Measurements from ENCODE around the gene SYT11.
"Not testable (repeated sequence)": the region's sequence is repeated elsewhere in the genome, so short reads cannot be mapped to it uniquely, and the experiment has no call there.

Gene SYT11

GRCh38 chr1:155859234-155859829 is at the start of gene SYT11:
SYT11 (plus strand) TSS chr1:155859567; CDS start chr1:155859762, 195 bp downstream.
- Mint-ChIP-seq H3K4me1 (peaks cover 23 to 54% of the 10 kb centered on the region in 2 donors), H3K9me3 (no peaks in the 10 kb centered on the region), H3K27me3 (peaks cover 4 to 14% of the 10 kb centered on the region in 2 donors), H3K4me3 (peak within 1 kb of the TSS; percentile 86 to 92), H3K27ac (peak within 1 kb of the TSS; percentile 94), H3K36me3 (peaks cover 7 to 16% of the 10 kb centered on the region in 2 donors)
- ATAC-seq (replicated peaks) (peak; percentile 80 to 83), DNase-seq (peak; percentile 87)

GRCh38 chr1:155812878-155813277 is 46.5 kb upstream of the SYT11 start:
- no peaks in the 10 kb centered on the region for H3K9me3 Mint-ChIP-seq
- H3K36me3 Mint-ChIP-seq = peaks cover 33 to 38% of the 10 kb centered on the region in 2 donors
- ATAC-seq (replicated peaks) = peak; percentile 53 to 67
- H3K27ac Mint-ChIP-seq = peak overlapping the region; percentile 42
- H3K4me1 Mint-ChIP-seq = peaks cover 7 to 28% of the 10 kb centered on the region in 2 donors
- DNase-seq = no peak
- no peak overlapping the region for H3K4me3 Mint-ChIP-seq
- no peaks in the 10 kb centered on the region for H3K27me3 Mint-ChIP-seq

GRCh38 chr1:155813672-155814071 is 45.7 kb upstream of the SYT11 start:
- H3K27me3 Mint-ChIP-seq = no peaks in the 10 kb centered on the region
- H3K4me3 Mint-ChIP-seq = no peak overlapping the region
- H3K4me1 Mint-ChIP-seq = peaks cover 3 to 21% of the 10 kb centered on the region in 2 donors
- H3K36me3 Mint-ChIP-seq = peaks cover 31 to 37% of the 10 kb centered on the region in 2 donors
- ATAC-seq (replicated peaks) (no peak), DNase-seq (no peak)
- peak overlapping the region; percentile 28 for H3K27ac Mint-ChIP-seq
- no peaks in the 10 kb centered on the region for H3K9me3 Mint-ChIP-seq

- no peaks in the 10 kb centered on the region for H3K27me3 Mint-ChIP-seq
- no peak for ATAC-seq (replicated peaks)
- peaks cover 34 to 41% of the 10 kb centered on the region in 2 donors for H3K36me3 Mint-ChIP-seq
- no peak for DNase-seq
- no peak overlapping the region for H3K27ac Mint-ChIP-seq
- H3K4me3 Mint-ChIP-seq = no peak overlapping the region
- H3K4me1 Mint-ChIP-seq = peaks cover 2 to 15% of the 10 kb centered on the region in 2 donors
- no peaks in the 10 kb centered on the region for H3K9me3 Mint-ChIP-seq
Measured at GRCh38 chr1:155816351-155816750, 43.0 kb upstream of the SYT11 start.

GRCh38 chr1:155827450-155827849 is 31.9 kb upstream of the SYT11 start:
- Mint-ChIP-seq H3K4me3 (no peak overlapping the region), H3K4me1 (peaks cover 0 to 3% of the 10 kb centered on the region in 2 donors), H3K27me3 (no peaks in the 10 kb centered on the region), H3K36me3 (peaks cover 21 to 29% of the 10 kb centered on the region in 2 donors), H3K27ac (peak overlapping the region; percentile 80), H3K9me3 (no peaks in the 10 kb centered on the region)
- ATAC-seq (replicated peaks) (no peak), DNase-seq (no peak)

- ATAC-seq (replicated peaks) (no peak), DNase-seq (no peak)
- peaks cover 27 to 41% of the 10 kb centered on the region in 2 donors for H3K36me3 Mint-ChIP-seq
- H3K27ac Mint-ChIP-seq = no peak overlapping the region
- H3K4me3 Mint-ChIP-seq = no peak overlapping the region
- no peaks in the 10 kb centered on the region for H3K27me3 Mint-ChIP-seq
- H3K4me1 Mint-ChIP-seq = peaks cover 15 to 19% of the 10 kb centered on the region in 2 donors
- no peaks in the 10 kb centered on the region for H3K9me3 Mint-ChIP-seq
Measured at GRCh38 chr1:155831279-155831976, 27.9 kb upstream of the SYT11 start.

GRCh38 chr1:155833665-155834295 is 25.6 kb upstream of the SYT11 start:
- H3K27ac Mint-ChIP-seq = no peak overlapping the region
- H3K4me3 Mint-ChIP-seq = no peak overlapping the region
- peaks cover 16 to 32% of the 10 kb centered on the region in 2 donors for H3K4me1 Mint-ChIP-seq
- ATAC-seq (replicated peaks) (peak in 1 of 2 donors; percentile 36), DNase-seq (no peak)
- H3K27me3 Mint-ChIP-seq = no peaks in the 10 kb centered on the region
- H3K9me3 Mint-ChIP-seq = no peaks in the 10 kb centered on the region
- H3K36me3 Mint-ChIP-seq = peaks cover 33 to 45% of the 10 kb centered on the region in 2 donors

- no peak overlapping the region for H3K27ac Mint-ChIP-seq
Measured at GRCh38 chr1:155834296-155834926, 25.0 kb upstream of the SYT11 start.

GRCh38 chr1:155834927-155835399 is 24.4 kb upstream of the SYT11 start:
- not testable (repeated sequence) for ATAC-seq (replicated peaks); H3K27ac Mint-ChIP-seq; H3K9me3 Mint-ChIP-seq; DNase-seq; H3K4me3 Mint-ChIP-seq; H3K27me3 Mint-ChIP-seq
- H3K36me3 Mint-ChIP-seq = peaks cover 34 to 47% of the 10 kb centered on the region in 2 donors
- H3K4me1 Mint-ChIP-seq = peaks cover 17 to 40% of the 10 kb centered on the region in 2 donors

More at GRCh38 chr1:155834296-155834926, 25.0 kb upstream of the SYT11 start:
- H3K9me3 Mint-ChIP-seq = no peaks in the 10 kb centered on the region
- H3K4me3 Mint-ChIP-seq = no peak overlapping the region
- DNase-seq (no peak), ATAC-seq (replicated peaks) (peak; percentile 33 to 64)
- H3K36me3 Mint-ChIP-seq = peaks cover 35 to 45% of the 10 kb centered on the region in 2 donors
- peaks cover 16 to 37% of the 10 kb centered on the region in 2 donors for H3K4me1 Mint-ChIP-seq
- no peaks in the 10 kb centered on the region for H3K27me3 Mint-ChIP-seq

GRCh38 chr1:155835548-155835947 is 23.8 kb upstream of the SYT11 start:
- peaks cover 19 to 42% of the 10 kb centered on the region in 2 donors for H3K4me1 Mint-ChIP-seq
- ATAC-seq (replicated peaks) = no peak
- H3K36me3 Mint-ChIP-seq = peaks cover 34 to 47% of the 10 kb centered on the region in 2 donors
- no peak for DNase-seq
- H3K27me3 Mint-ChIP-seq = no peaks in the 10 kb centered on the region
- no peaks in the 10 kb centered on the region for H3K9me3 Mint-ChIP-seq
- no peak overlapping the region for H3K27ac Mint-ChIP-seq
- H3K4me3 Mint-ChIP-seq = no peak overlapping the region

- DNase-seq (no peak), ATAC-seq (replicated peaks) (no peak)
- H3K4me3 Mint-ChIP-seq = no peak overlapping the region
- no peak overlapping the region for H3K27ac Mint-ChIP-seq
- H3K4me1 Mint-ChIP-seq = peaks cover 15 to 51% of the 10 kb centered on the region in 2 donors
- no peaks in the 10 kb centered on the region for H3K27me3 Mint-ChIP-seq
- H3K36me3 Mint-ChIP-seq = peaks cover 32 to 45% of the 10 kb centered on the region in 2 donors
- no peaks in the 10 kb centered on the region for H3K9me3 Mint-ChIP-seq
Measured at GRCh38 chr1:155840386-155840785, 19.0 kb upstream of the SYT11 start.

- Mint-ChIP-seq H3K27me3 (no peaks in the 10 kb centered on the region), H3K4me3 (no peak overlapping the region), H3K9me3 (no peaks in the 10 kb centered on the region), H3K4me1 (peaks cover 20 to 57% of the 10 kb centered on the region in 2 donors), H3K27ac (no peak overlapping the region), H3K36me3 (peaks cover 31 to 42% of the 10 kb centered on the region in 2 donors)
- DNase-seq = no peak
- no peak for ATAC-seq (replicated peaks)
Measured at GRCh38 chr1:155844860-155845421, 14.4 kb upstream of the SYT11 start.

GRCh38 chr1:155847823-155848529 is 11.4 kb upstream of the SYT11 start:
- no peaks in the 10 kb centered on the region for H3K9me3 Mint-ChIP-seq
- no peak for DNase-seq
- no peaks in the 10 kb centered on the region for H3K27me3 Mint-ChIP-seq
- ATAC-seq (replicated peaks) = peak; percentile 36 to 44
- H3K4me1 Mint-ChIP-seq = peaks cover 28 to 77% of the 10 kb centered on the region in 2 donors
- H3K36me3 Mint-ChIP-seq = peaks cover 54 to 58% of the 10 kb centered on the region in 2 donors
- peak overlapping the region; percentile 75 for H3K27ac Mint-ChIP-seq
- H3K4me3 Mint-ChIP-seq = no peak overlapping the region
